ENCODE data around the gene AVP. TPM values are rescaled to one million over a fixed set of nuclear protein-coding genes. Genes with fewer than 3 reads are reported as not detected.

AVP gene
- polyA plus RNA-seq, 1 donor (not counting 4 experiments of a cell fraction or from before 2014, with no cell fraction given): not detected

GRCh38 chr20:3038454-3038853 is 46.1 kb downstream of the AVP start:
- Histone ChIP-seq H2AFZ (ENCODE audit: control insufficient read depth, low read length) (no peak overlapping the region), H3K9me1 (ENCODE audit: control insufficient read depth, extremely low read depth, insufficient read depth, low read length) (no peaks in the 10 kb centered on the region), H3K36me3 (ENCODE audit: control insufficient read depth in 2 of 2, extremely low read depth in 1 of 2, insufficient read depth in 2 of 2, low read length in 2 of 2) (peaks cover 32 to 44% of the 10 kb centered on the region in 2 experiments), H3K9me3 (ENCODE audit: control insufficient read depth, low read depth, low read length) (no peaks in the 10 kb centered on the region), H3K4me2 (ENCODE audit: control insufficient read depth, extremely low read depth, insufficient read depth, low read depth, low read length) (no peak overlapping the region), H3K27ac (ENCODE audit: control insufficient read depth, insufficient read depth, low read length) (no peak overlapping the region), H3K27me3 (ENCODE audit: control insufficient read depth, extremely low read depth, insufficient read depth, low read length) (no peaks in the 10 kb centered on the region), H3K4me1 (ENCODE audit: control insufficient read depth, extremely low read depth, insufficient read depth, low read length) (no peaks in the 10 kb centered on the region), H3K79me2 (ENCODE audit: control insufficient read depth, insufficient read depth, low read length) (no peaks in the 10 kb centered on the region), H3K4me3 (ENCODE audit: control insufficient read depth in 2 of 3, extremely low read depth in 1 of 3, insufficient read depth in 2 of 3, low read depth in 1 of 3, low read length in 3 of 3) (no peak overlapping the region), H4K20me1 (ENCODE audit: control insufficient read depth, extremely low read depth, insufficient read depth, low read length) (no peaks in the 10 kb centered on the region), H3K9ac (ENCODE audit: control insufficient read depth, extremely low read depth, insufficient read depth, low read length) (no peak overlapping the region)
- no peak for TF ChIP-seq EZH2 (IDR thresholded peaks at IDR 0.05; ENCODE audit: low read length)
- FAIRE-seq (no peak), DNase-seq (ENCODE audit: low read depth, low spot score) (no peak)
- dilution Hi-C loops (cut with MboI; ENCODE audit: extremely low pct_ligation_motif_present, low sequenced_read_pairs): no loop called here

- H3K9me1 ChIP-seq (ENCODE audit: control insufficient read depth, extremely low read depth, insufficient read depth, low read length): no peaks in the 10 kb centered on the region
- FAIRE-seq: no peak
- H4K20me1 ChIP-seq (ENCODE audit: control insufficient read depth, extremely low read depth, insufficient read depth, low read length): no peaks in the 10 kb centered on the region
- no peaks in the 10 kb centered on the region for H3K27me3 ChIP-seq (ENCODE audit: control insufficient read depth, extremely low read depth, insufficient read depth, low read length)
- no peak overlapping the region for H3K9ac ChIP-seq (ENCODE audit: control insufficient read depth, extremely low read depth, insufficient read depth, low read length)
- no peaks in the 10 kb centered on the region for H3K9me3 ChIP-seq (ENCODE audit: control insufficient read depth, low read depth, low read length)
- H2AFZ ChIP-seq (ENCODE audit: control insufficient read depth, low read length): no peak overlapping the region
- H3K4me3 ChIP-seq (ENCODE audit: control insufficient read depth in 2 of 3, extremely low read depth in 1 of 3, insufficient read depth in 2 of 3, low read depth in 1 of 3, low read length in 3 of 3): no peak overlapping the region
- no peak overlapping the region for H3K4me2 ChIP-seq (ENCODE audit: control insufficient read depth, extremely low read depth, insufficient read depth, low read depth, low read length)
- dilution Hi-C loops (cut with MboI; ENCODE audit: extremely low pct_ligation_motif_present, low sequenced_read_pairs): no loop called here
- no peaks in the 10 kb centered on the region for H3K4me1 ChIP-seq (ENCODE audit: control insufficient read depth, extremely low read depth, insufficient read depth, low read length)
- TF ChIP-seq CTCF (optimal IDR thresholded peaks at IDR 0.05 in 1 of 3, IDR thresholded peaks at IDR 0.05 in 1 of 3, conservative IDR thresholded peaks at IDR 0.05 in 1 of 3; ENCODE audit: extremely low read depth in 1 of 3, insufficient read depth in 2 of 3, low read length in 3 of 3): no peak
- no peak for TF ChIP-seq EZH2 (IDR thresholded peaks at IDR 0.05; ENCODE audit: low read length)
- DNase-seq (ENCODE audit: low read depth, low spot score): no peak
- H3K36me3 ChIP-seq (ENCODE audit: control insufficient read depth in 2 of 2, extremely low read depth in 1 of 2, insufficient read depth in 2 of 2, low read length in 2 of 2): peaks cover 39 to 44% of the 10 kb centered on the region in 2 experiments
- no peak overlapping the region for H3K27ac ChIP-seq (ENCODE audit: control insufficient read depth, insufficient read depth, low read length)
- no peaks in the 10 kb centered on the region for H3K79me2 ChIP-seq (ENCODE audit: control insufficient read depth, insufficient read depth, low read length)
These were observed 46.9 kb downstream of the AVP start for GRCh38 chr20:3037654-3038053.

GRCh38 chr20:3032624-3033023 is 51.9 kb downstream of the AVP start:
- no peaks in the 10 kb centered on the region for H3K9me1 ChIP-seq (ENCODE audit: control insufficient read depth, extremely low read depth, insufficient read depth, low read length)
- no peak overlapping the region for H3K9ac ChIP-seq (ENCODE audit: control insufficient read depth, extremely low read depth, insufficient read depth, low read length)
- no peaks in the 10 kb centered on the region for H3K79me2 ChIP-seq (ENCODE audit: control insufficient read depth, insufficient read depth, low read length)
- H4K20me1 ChIP-seq (ENCODE audit: control insufficient read depth, extremely low read depth, insufficient read depth, low read length): no peaks in the 10 kb centered on the region
- H3K9me3 ChIP-seq (ENCODE audit: control insufficient read depth, low read depth, low read length): no peaks in the 10 kb centered on the region
- no peak for TF ChIP-seq CTCF (optimal IDR thresholded peaks at IDR 0.05 in 1 of 3, IDR thresholded peaks at IDR 0.05 in 1 of 3, conservative IDR thresholded peaks at IDR 0.05 in 1 of 3; ENCODE audit: extremely low read depth in 1 of 3, insufficient read depth in 2 of 3, low read length in 3 of 3)
- TF ChIP-seq EZH2 (IDR thresholded peaks at IDR 0.05; ENCODE audit: low read length): no peak
- H3K4me2 ChIP-seq (ENCODE audit: control insufficient read depth, extremely low read depth, insufficient read depth, low read depth, low read length): no peak overlapping the region
- no peaks in the 10 kb centered on the region for H3K27me3 ChIP-seq (ENCODE audit: control insufficient read depth, extremely low read depth, insufficient read depth, low read length)
- no peak overlapping the region for H2AFZ ChIP-seq (ENCODE audit: control insufficient read depth, low read length)
- H3K27ac ChIP-seq (ENCODE audit: control insufficient read depth, insufficient read depth, low read length): no peak overlapping the region
- peaks cover 33 to 39% of the 10 kb centered on the region in 2 experiments for H3K36me3 ChIP-seq (ENCODE audit: control insufficient read depth in 2 of 2, extremely low read depth in 1 of 2, insufficient read depth in 2 of 2, low read length in 2 of 2)
- no peaks in the 10 kb centered on the region for H3K4me1 ChIP-seq (ENCODE audit: control insufficient read depth, extremely low read depth, insufficient read depth, low read length)
- FAIRE-seq: no peak
- DNase-seq (ENCODE audit: low read depth, low spot score): no peak
- no peak overlapping the region for H3K4me3 ChIP-seq (ENCODE audit: control insufficient read depth in 2 of 3, extremely low read depth in 1 of 3, insufficient read depth in 2 of 3, low read depth in 1 of 3, low read length in 3 of 3)
- dilution Hi-C loops (cut with MboI; ENCODE audit: extremely low pct_ligation_motif_present, low sequenced_read_pairs): no loop called here

All from keratinocyte (primary cell).